IPS-18a (cell line): ENCODE results near the gene VWA8.
"Not testable (repeated sequence)": the region's sequence is repeated elsewhere in the genome, so short reads cannot be mapped to it uniquely, and the experiment has no call there.

Experiments
- H3K27ac ChIP-seq: one replicate; pipeline ENCODE4 v1.5.1; 2013; ENCODE audit warnings: low read length
- H3K27me3 ChIP-seq: one replicate; pipeline ENCODE4 v1.6.1; 2013; ENCODE audit warnings: mild to moderate bottlenecking, low read length; ENCODE audit not compliant: control insufficient read depth, insufficient read depth
- H3K36me3 ChIP-seq: one replicate; pipeline ENCODE4 v1.6.1; 2013; ENCODE audit warnings: low read depth, low read length; ENCODE audit not compliant: control insufficient read depth
- H3K4me1 ChIP-seq: one replicate; pipeline ENCODE4 v1.6.1; 2013; ENCODE audit warnings: low read depth, low read length; ENCODE audit not compliant: control insufficient read depth
- H3K4me3 ChIP-seq: one replicate; pipeline ENCODE4 v1.5.1; 2013; ENCODE audit warnings: low read length
- H3K9ac ChIP-seq: one replicate; pipeline ENCODE4 v1.6.1; 2013; ENCODE audit warnings: mild to moderate bottlenecking, low read length, moderate library complexity
- H3K9me3 ChIP-seq: one replicate; pipeline ENCODE4 v1.6.1; 2013; ENCODE audit warnings: low read depth, low read length; ENCODE audit not compliant: control insufficient read depth

VWA8 gene

DNA sequence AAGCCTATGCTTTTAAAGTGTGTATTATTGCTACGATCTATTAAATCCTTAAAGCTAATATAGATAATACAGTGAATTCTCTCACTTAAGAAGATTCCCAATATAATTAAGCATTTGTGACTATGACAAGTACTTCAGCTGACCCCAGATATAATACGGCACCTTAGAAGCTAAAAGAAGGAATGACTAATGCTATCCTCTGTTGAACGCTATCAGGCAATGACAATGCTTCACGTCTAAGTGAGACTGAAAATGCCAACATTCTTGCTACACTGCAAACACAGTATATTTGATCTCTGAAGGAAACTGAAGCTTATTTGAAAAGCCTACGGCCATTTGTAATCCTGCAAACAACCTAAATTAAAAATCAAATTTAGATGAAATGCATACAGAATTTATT is 19.7 kb downstream of the VWA8 start:
- no peak overlapping the region for H3K27ac ChIP-seq
- no peaks in the 10 kb centered on the region for H3K36me3 ChIP-seq
- H3K27me3 ChIP-seq: no peaks in the 10 kb centered on the region
- no peak overlapping the region for H3K9ac ChIP-seq
- H3K9me3 ChIP-seq: no peaks in the 10 kb centered on the region
- H3K4me3 ChIP-seq: no peak overlapping the region
- H3K4me1 ChIP-seq: peaks cover 3% of the 10 kb centered on the region

DNA sequence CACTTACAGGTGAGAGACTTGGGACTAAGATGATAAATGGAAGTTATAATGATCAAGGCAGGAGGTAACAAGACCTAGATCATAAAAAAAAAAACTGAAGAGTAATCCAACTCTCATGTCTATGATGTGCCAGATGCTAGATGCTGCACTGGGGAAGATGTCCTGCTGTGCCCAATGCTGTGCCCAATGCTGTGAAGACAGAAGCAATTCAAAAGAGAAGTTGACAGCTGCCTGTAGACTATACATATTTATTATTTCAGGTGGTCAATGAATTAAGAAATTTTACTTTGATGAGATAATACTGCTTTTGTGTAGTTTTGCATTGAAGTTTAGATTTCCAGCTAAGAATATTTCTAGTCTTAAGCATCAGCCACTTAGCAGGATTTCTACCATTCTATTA is 21.5 kb downstream of the VWA8 start:
- Histone ChIP-seq H3K27ac (no peak overlapping the region), H3K9me3 (no peaks in the 10 kb centered on the region), H3K4me1 (peaks cover 3% of the 10 kb centered on the region), H3K9ac (no peak overlapping the region), H3K4me3 (no peak overlapping the region), H3K27me3 (no peaks in the 10 kb centered on the region), H3K36me3 (no peaks in the 10 kb centered on the region)

DNA sequence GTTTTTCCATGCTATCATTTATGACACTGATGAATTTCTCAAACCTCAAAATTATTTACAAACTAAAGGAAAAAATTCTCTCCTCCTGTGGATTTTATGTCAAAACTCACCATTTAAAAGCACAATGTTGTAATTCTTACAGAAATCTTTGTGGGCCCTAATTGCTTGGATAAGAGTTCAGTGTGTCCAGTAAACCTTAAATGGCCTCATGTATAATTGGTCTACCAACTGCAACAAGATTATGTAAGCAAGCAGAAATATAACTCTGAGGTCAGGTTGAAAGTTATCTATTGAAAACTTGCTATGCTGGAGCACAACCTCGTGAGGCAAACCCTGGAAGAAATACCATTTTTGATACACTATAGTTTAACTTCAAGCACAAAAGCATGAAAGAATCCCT is 22.0 kb downstream of the VWA8 start:
- Histone ChIP-seq H3K9ac (no peak overlapping the region), H3K9me3 (no peaks in the 10 kb centered on the region), H3K27ac (no peak overlapping the region), H3K36me3 (no peaks in the 10 kb centered on the region), H3K4me3 (no peak overlapping the region), H3K27me3 (no peaks in the 10 kb centered on the region), H3K4me1 (peaks cover 3% of the 10 kb centered on the region)

DNA sequence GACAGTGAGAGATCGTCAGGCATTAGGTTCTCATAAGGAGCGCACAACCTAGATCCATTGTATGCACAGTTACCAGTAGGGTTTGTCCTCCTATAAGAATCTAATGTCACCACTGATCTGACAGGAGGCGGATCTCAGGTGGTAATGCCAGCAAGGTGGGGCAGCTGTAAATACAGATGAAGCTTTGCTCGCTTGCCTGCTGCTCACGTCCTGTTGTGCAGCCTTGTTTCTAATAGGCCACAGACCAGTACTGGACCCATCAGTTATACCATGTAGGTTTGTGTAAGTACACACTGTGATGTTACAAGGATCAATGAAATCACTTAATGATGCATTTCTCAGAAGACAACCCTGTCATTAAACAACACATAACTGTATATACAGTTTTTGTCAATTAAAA is 23.5 kb downstream of the VWA8 start:
- H3K9me3 ChIP-seq: no peaks in the 10 kb centered on the region
- no peaks in the 10 kb centered on the region for H3K27me3 ChIP-seq
- no peak overlapping the region for H3K27ac ChIP-seq
- H3K4me3 ChIP-seq: no peak overlapping the region
- no peaks in the 10 kb centered on the region for H3K36me3 ChIP-seq
- H3K4me1 ChIP-seq: peaks cover 3% of the 10 kb centered on the region
- no peak overlapping the region for H3K9ac ChIP-seq

DNA sequence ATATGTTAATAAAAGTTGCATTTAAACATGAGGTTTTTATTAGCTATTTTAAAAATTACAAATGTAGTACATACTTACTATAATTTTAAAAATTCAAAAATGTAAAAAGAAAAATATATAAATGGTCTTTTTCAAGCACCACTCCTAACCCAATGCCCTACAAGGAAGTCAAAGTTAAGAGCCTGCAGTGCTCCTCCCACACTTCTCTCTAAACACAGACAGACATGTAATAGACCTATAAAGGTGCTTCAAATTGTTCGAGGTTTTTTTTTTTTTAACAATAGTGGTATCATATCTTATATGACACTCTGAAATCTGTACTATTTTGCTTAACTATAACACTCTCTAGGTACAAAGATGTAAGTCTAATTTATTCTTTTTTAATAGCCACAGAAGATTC is 25.4 kb downstream of the VWA8 start:
- Histone ChIP-seq H3K27me3 (no peaks in the 10 kb centered on the region), H3K9ac (no peak overlapping the region), H3K27ac (no peak overlapping the region), H3K4me3 (no peak overlapping the region), H3K4me1 (peaks cover 3% of the 10 kb centered on the region), H3K36me3 (no peaks in the 10 kb centered on the region), H3K9me3 (no peaks in the 10 kb centered on the region)

DNA sequence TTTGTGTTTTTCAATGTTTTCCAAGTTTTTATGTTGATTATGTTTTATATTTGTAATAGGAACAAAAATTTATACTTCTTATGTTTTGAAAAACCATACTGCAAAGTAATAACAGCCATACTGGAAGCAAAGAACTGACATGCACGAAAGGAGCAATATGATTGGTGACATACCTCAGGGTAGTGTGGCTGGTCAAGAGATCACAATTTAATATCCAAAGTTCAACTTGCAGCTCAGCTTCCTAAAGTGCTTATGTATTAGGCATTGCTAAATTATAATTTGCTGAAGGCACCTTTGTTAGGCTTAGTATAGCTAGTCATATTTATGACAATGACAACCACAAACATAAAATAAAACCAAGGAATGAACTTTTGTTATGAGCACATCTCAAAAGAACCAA is 25.9 kb downstream of the VWA8 start:
- Histone ChIP-seq H3K4me3 (no peak overlapping the region), H3K36me3 (no peaks in the 10 kb centered on the region), H3K27ac (no peak overlapping the region), H3K9ac (no peak overlapping the region), H3K27me3 (no peaks in the 10 kb centered on the region), H3K4me1 (peaks cover 3% of the 10 kb centered on the region), H3K9me3 (no peaks in the 10 kb centered on the region)

DNA sequence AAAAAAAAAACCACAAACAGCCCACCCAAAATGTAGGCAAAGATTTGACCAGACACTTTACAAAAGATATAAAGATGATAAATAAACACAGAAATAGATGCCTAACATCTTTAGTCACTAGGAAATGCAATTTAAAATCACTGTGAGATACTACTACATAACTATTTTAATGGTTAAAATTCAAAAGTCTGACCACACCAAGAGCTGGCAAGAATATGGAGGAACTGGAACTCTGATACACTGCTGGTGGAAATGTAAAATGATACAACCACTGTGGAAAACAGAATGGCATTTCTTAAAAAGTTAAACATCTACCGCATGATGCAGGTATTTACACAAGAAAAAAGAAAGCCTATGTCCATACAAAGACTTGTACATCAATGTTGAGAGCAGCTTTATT is 26.8 kb downstream of the VWA8 start:
- Histone ChIP-seq H3K9ac (no peak overlapping the region), H3K4me1 (no peaks in the 10 kb centered on the region)

DNA sequence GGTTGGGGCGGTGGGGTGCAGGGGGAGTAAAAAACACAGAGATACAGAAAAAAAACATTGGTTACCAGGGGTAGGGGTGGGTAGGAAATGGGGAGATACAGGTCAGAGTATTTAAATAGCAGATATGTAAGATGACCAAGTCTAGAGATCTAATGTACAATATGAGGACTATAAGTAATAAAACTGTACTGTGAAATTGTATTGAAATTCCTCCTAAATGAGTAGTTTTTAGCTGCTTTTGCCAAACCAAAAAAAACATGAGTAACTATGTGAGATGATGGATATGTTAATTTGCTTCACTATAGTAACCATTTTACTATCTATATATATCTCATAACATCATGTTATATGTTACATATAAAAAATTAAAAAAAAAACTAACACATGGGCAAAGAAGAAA is 29.6 kb downstream of the VWA8 start:
- Histone ChIP-seq H3K36me3 (no peaks in the 10 kb centered on the region), H3K27ac (no peak overlapping the region), H3K4me1 (no peaks in the 10 kb centered on the region)

More for the DNA sequence above, 26.8 kb downstream of the VWA8 start:
- no peaks in the 10 kb centered on the region for H3K36me3 ChIP-seq
- no peaks in the 10 kb centered on the region for H3K9me3 ChIP-seq
- no peaks in the 10 kb centered on the region for H3K27me3 ChIP-seq
- no peak overlapping the region for H3K4me3 ChIP-seq
- H3K27ac ChIP-seq: no peak overlapping the region

DNA sequence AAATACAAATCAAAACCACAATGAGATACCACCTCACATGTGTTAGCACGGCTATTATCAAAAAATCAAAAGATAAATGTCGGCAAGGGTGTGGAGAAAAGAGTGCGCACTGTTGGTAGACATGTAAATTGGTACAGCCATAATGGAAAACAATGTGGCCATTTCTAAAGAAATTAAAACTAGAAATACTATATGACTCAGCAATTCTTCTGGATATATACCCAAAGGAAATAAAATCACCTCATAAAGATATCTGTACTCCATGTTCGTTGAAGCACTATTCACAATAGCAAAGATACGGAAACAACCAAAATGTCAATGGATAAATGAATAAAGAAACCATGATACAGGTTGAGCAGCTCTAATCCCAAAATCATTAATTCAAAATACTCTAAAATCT is 30.8 kb downstream of the VWA8 start:
- Histone ChIP-seq H3K27me3 (no peaks in the 10 kb centered on the region), H3K4me3 (no peak overlapping the region), H3K4me1 (no peaks in the 10 kb centered on the region), H3K9me3 (no peaks in the 10 kb centered on the region), H3K27ac (no peak overlapping the region), H3K36me3 (no peaks in the 10 kb centered on the region), H3K9ac (no peak overlapping the region)

More for the DNA sequence above, 29.6 kb downstream of the VWA8 start:
- no peaks in the 10 kb centered on the region for H3K27me3 ChIP-seq
- no peak overlapping the region for H3K9ac ChIP-seq
- H3K4me3 ChIP-seq: no peak overlapping the region
- no peaks in the 10 kb centered on the region for H3K9me3 ChIP-seq

DNA sequence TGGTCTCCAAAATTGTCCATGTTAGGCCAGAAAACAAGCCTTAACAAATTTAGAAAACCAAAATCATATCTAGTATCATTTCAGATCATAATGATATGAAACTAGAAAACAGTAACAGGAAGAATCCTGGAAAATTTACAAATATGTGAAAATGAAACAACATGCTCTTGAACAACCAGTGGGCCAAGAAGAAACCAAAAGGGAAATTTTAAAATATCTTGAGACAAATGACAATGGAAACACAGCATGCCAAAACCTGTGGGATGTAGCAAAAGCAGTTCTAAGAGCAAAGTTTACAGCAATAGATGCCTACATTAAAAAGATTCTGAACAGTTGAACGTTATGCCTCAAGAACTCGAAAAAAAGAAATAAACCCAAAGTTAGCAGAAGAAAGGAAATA is 32.6 kb downstream of the VWA8 start:
- H3K27ac ChIP-seq: no peak overlapping the region
- no peaks in the 10 kb centered on the region for H3K4me1 ChIP-seq
- H3K27me3 ChIP-seq: no peaks in the 10 kb centered on the region
- H3K36me3 ChIP-seq: no peaks in the 10 kb centered on the region
- no peak overlapping the region for H3K4me3 ChIP-seq
- no peaks in the 10 kb centered on the region for H3K9me3 ChIP-seq
- H3K9ac ChIP-seq: no peak overlapping the region

DNA sequence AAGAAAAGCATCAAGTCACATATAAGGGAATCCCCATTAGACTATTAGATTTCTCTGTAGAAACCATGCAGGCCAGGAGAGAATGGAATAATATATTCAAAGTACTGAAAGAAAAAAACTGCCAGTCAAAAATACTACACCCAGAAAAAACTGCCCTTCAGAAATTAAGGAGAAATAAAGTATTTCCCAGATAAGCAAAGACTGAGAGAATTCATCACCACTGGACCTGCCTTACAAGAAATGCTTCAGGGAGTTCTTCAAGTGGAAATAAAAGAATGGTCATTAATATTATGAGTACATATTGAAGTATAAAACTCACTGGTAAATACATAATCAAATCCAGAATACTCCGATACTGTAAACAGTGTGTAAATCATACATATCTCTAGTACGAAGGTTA is 35.9 kb downstream of the VWA8 start:
- H3K27me3 ChIP-seq: no peaks in the 10 kb centered on the region
- no peak overlapping the region for H3K9ac ChIP-seq
- no peaks in the 10 kb centered on the region for H3K4me1 ChIP-seq
- no peaks in the 10 kb centered on the region for H3K36me3 ChIP-seq
- no peak overlapping the region for H3K27ac ChIP-seq
- H3K9me3 ChIP-seq: no peaks in the 10 kb centered on the region
- no peak overlapping the region for H3K4me3 ChIP-seq

DNA sequence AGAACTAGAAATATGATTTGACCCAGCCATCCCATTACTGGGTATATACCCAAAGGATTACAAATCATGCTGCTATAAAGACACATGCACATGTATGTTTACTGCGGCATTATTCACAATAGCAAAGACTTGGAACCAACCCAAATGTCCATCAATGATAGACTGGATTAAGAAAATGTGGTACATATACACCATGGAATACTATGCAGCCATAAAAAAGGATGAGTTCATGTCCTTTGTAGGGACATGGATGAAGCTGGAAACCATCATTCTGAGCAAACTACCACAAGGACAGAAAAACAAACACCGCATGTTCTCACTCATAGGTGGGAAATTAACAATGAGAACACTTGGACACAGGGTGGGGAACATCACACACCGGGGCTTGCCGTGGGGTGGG is 38.0 kb downstream of the VWA8 start:
- not testable (repeated sequence) for H3K4me3 ChIP-seq, H3K36me3 ChIP-seq, H3K9ac ChIP-seq, H3K9me3 ChIP-seq, H3K27me3 ChIP-seq, H3K4me1 ChIP-seq, H3K27ac ChIP-seq
